DND-41 (cell line): ENCODE data around the gene PLXNC1.

Experiments
- EZH2 ChIP-seq: IDR thresholded peaks from 3 replicates; pipeline ENCODE4 v1.6.1; 2012; ENCODE audit warnings: borderline replicate concordance, low read depth, mild to moderate bottlenecking, moderate library complexity, low read length, inconsistent platforms; ENCODE audit not compliant: severe bottlenecking
- TF ChIP-seq, protein P1 (sequence below): IDR thresholded peaks from 2 replicates; pipeline ENCODE4 v1.5.1; 2012; ENCODE audit warnings: borderline replicate concordance, low read length, moderate library complexity, mild to moderate bottlenecking; ENCODE audit not compliant: poor library complexity, severe bottlenecking; ENCODE audit errors: extremely low read depth

DNA sequence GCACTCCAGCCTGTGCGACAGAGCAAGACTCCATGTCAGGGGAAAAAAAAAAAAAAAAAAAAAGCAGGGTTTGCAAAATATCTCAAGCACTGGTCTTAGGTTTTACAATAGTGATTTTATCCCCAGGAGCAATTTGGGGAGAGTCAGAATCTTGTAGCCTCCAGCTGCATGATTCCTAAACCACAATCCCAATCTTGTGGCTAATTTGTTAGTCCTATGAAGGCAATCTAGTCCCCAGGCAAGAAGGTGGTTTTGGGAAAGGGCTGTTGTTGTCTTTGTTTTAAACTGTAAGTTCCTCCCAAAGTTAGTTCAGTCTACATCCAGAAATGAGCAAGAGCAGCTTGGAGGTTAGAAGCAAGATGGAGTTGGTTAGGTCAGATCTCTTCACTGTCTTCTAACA lies 135.7 kb downstream of the PLXNC1 start:
- no peak for TF ChIP-seq EZH2
- TF ChIP-seq, protein P1, sequence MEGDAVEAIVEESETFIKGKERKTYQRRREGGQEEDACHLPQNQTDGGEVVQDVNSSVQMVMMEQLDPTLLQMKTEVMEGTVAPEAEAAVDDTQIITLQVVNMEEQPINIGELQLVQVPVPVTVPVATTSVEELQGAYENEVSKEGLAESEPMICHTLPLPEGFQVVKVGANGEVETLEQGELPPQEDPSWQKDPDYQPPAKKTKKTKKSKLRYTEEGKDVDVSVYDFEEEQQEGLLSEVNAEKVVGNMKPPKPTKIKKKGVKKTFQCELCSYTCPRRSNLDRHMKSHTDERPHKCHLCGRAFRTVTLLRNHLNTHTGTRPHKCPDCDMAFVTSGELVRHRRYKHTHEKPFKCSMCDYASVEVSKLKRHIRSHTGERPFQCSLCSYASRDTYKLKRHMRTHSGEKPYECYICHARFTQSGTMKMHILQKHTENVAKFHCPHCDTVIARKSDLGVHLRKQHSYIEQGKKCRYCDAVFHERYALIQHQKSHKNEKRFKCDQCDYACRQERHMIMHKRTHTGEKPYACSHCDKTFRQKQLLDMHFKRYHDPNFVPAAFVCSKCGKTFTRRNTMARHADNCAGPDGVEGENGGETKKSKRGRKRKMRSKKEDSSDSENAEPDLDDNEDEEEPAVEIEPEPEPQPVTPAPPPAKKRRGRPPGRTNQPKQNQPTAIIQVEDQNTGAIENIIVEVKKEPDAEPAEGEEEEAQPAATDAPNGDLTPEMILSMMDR, result no peak
